Endothelial cell of umbilical vein (primary cell): ENCODE results near the gene SLC39A11. TPM values are rescaled to one million over a fixed set of nuclear protein-coding genes. Genes with fewer than 3 reads are reported as not detected.

Experiments used
- BruUV-seq: library from RNA; stranded (reverse); fragments of 400-500 nt; replicated peaks from 2 replicates; lab custom pipeline; 2021; lab: Mats Ljungman, UMichigan
- CTCF ChIA-PET: fragments of 300-600, 350-600 bp; sonication (Branson Sonifier 250); formaldehyde crosslinking; loops from one replicate; lab custom pipeline; 2021; ENCODE audit warnings: antibody characterized with exemption, inconsistent platforms; lab: Charles Lee
- POLR2A ChIA-PET: fragments of 300-600, 350-600 bp; sonication (Branson Sonifier 250); formaldehyde crosslinking; loops from one replicate; lab custom pipeline; 2021; ENCODE audit warnings: antibody characterized with exemption, inconsistent platforms; lab: Charles Lee
- DNase-seq: peaks from one replicate; pipeline ENCODE4 v3.0.0-alpha.2; 2011; ENCODE audit warnings: low read depth, low spot score
- FAIRE-seq: peaks from 2 replicates; lab custom pipeline; 2011; peaks lifted over from hg19 to GRCh38; lab: Jason Lieb, UNC
- H2AFZ ChIP-seq: 2 replicates; pipeline ENCODE4 v1.6.0; 2012; ENCODE audit warnings: low read depth, low read length, control low read depth, inconsistent platforms
- H3K27ac ChIP-seq: 2 replicates; pipeline ENCODE4 v1.5.1; 2011; ENCODE audit warnings: low read depth, mild to moderate bottlenecking, control low read depth, low read length, moderate library complexity; ENCODE audit not compliant: insufficient read depth
- H3K27me3 ChIP-seq, 2 experiments: 2 replicates each; pipeline versions ENCODE4 v1.6.0 to v1.6.1; 2011; ENCODE audit warnings: low read length in 2 of 2, mixed read lengths in 1 of 2; ENCODE audit not compliant: control insufficient read depth in 2 of 2, insufficient read depth in 2 of 2
- H3K36me3 ChIP-seq, 2 experiments: 2 replicates in 1 of 2; 3 replicates in 1 of 2; pipeline ENCODE4 v1.5.1; 2011; ENCODE audit warnings: low read length in 2 of 2, mild to moderate bottlenecking in 1 of 2, moderate library complexity in 1 of 2; ENCODE audit not compliant: control insufficient read depth in 2 of 2, insufficient read depth in 2 of 2; ENCODE audit errors: extremely low read depth in 1 of 2
- H3K4me1 ChIP-seq: 3 replicates; pipeline ENCODE4 v1.5.1; 2011; ENCODE audit warnings: mild to moderate bottlenecking, low read length; ENCODE audit not compliant: control insufficient read depth, insufficient read depth; ENCODE audit errors: extremely low read depth
- H3K4me2 ChIP-seq: 2 replicates; pipeline ENCODE4 v1.6.1; 2011; ENCODE audit warnings: low read length, control low read depth, mixed read lengths; ENCODE audit not compliant: insufficient read depth
- H3K4me3 ChIP-seq, 3 experiments: fragments of 200-600 bp in 1 of 3; sonication (generic), shearing (Covaris generic) in 1 of 3; replicated peaks in 1 of 3; 2 replicates each; pipeline ENCODE4 v1.5.1; 2011 to 2016; ENCODE audit warnings: control low read depth in 3 of 3, low read length in 3 of 3, mild to moderate bottlenecking in 2 of 3, inconsistent platforms in 1 of 3, low read depth in 1 of 3, moderate library complexity in 1 of 3; ENCODE audit not compliant: insufficient read depth in 1 of 3
- H3K79me2 ChIP-seq: 2 replicates; pipeline ENCODE4 v1.6.0; 2012; ENCODE audit warnings: low read length, inconsistent platforms; ENCODE audit not compliant: control insufficient read depth, insufficient read depth
- H3K9ac ChIP-seq: replicated peaks from 2 replicates; pipeline ENCODE3; 2011; ENCODE audit warnings: low read length, control low read depth; ENCODE audit not compliant: insufficient read depth; ENCODE audit errors: extremely low read depth
- H3K9me1 ChIP-seq: replicated peaks from 3 replicates; pipeline ENCODE4 v1.6.0; 2011; ENCODE audit warnings: mild to moderate bottlenecking, low read length; ENCODE audit not compliant: control insufficient read depth, insufficient read depth; ENCODE audit errors: extremely low read depth
- H3K9me3 ChIP-seq: replicated peaks from 2 replicates; pipeline ENCODE4 v1.5.1; 2012; ENCODE audit warnings: low read length, inconsistent platforms; ENCODE audit not compliant: control insufficient read depth, insufficient read depth
- H4K20me1 ChIP-seq: replicated peaks from 2 replicates; pipeline ENCODE3; 2011; ENCODE audit warnings: mild to moderate bottlenecking, low read length; ENCODE audit not compliant: control insufficient read depth, insufficient read depth; ENCODE audit errors: extremely low read depth
- CTCF ChIP-seq, 2 donors: IDR thresholded peaks; 1 replicate in 1 of 2; 2 replicates in 1 of 2; pipeline ENCODE4 v1.5.1; 2011; ENCODE audit warnings: low read length in 2 of 2, mild to moderate bottlenecking in 2 of 2, moderate library complexity in 2 of 2, control low read depth in 1 of 2, inconsistent platforms in 1 of 2, low read depth in 1 of 2; ENCODE audit not compliant: insufficient read depth in 1 of 2; ENCODE audit errors: extremely low read depth in 1 of 2
- EZH2 ChIP-seq: IDR thresholded peaks from 2 replicates; pipeline ENCODE4 v1.6.1; 2012; ENCODE audit warnings: borderline replicate concordance, low read depth, mild to moderate bottlenecking, moderate library complexity, low read length, inconsistent platforms; ENCODE audit not compliant: severe bottlenecking
- FOS ChIP-seq: IDR thresholded peaks from 2 replicates; pipeline ENCODE4 v1.6.1; 2011; ENCODE audit warnings: mild to moderate bottlenecking, low read length, moderate library complexity, borderline replicate concordance; ENCODE audit not compliant: insufficient read depth
- GATA2 ChIP-seq: IDR thresholded peaks from 2 replicates; pipeline ENCODE4 v1.7.0; 2011; ENCODE audit warnings: low read depth, mild to moderate bottlenecking, moderate library complexity, mixed read lengths, low read length; ENCODE audit not compliant: insufficient read length, insufficient read depth
- JUN ChIP-seq: IDR thresholded peaks from 2 replicates; pipeline ENCODE4 v1.6.1; 2011; ENCODE audit warnings: borderline replicate concordance, low read depth; ENCODE audit not compliant: insufficient read length, insufficient read depth
- MYC ChIP-seq: IDR thresholded peaks from one replicate; pipeline ENCODE4 v1.6.1; 2011; ENCODE audit warnings: mild to moderate bottlenecking, low read depth, low read length
- POLR2A ChIP-seq: IDR thresholded peaks from 2 replicates; pipeline ENCODE4 v1.6.1; 2012; ENCODE audit warnings: low read depth, mild to moderate bottlenecking, control low read depth, low read length
- POLR2AphosphoS5 ChIP-seq: IDR thresholded peaks from 2 replicates; pipeline ENCODE4 v1.6.1; 2012; ENCODE audit warnings: low read depth, mild to moderate bottlenecking, control low read depth, low read length, moderate library complexity; ENCODE audit not compliant: insufficient read depth
- dilution Hi-C: fragments of 300-500 bp; cut with MboI; formaldehyde crosslinking; loops from one replicate; pipeline ENCODE4 v1.15.0; 2019; ENCODE audit warnings: low sequenced_read_pairs; ENCODE audit not compliant: extremely low pct_ligation_motif_present
- intact Hi-C: fragments of 100-400 bp; cut with micrococcal nuclease; formaldehyde crosslinking; loops from one replicate; pipeline ENCODE4 v1.10.0; 2022
- polyA plus RNA-seq, 4 experiments: library from polyadenylated mRNA; depleted of rRNA in 3 of 4; stranded (reverse) in 3 of 4; unstranded in 1 of 4; fragments of >200 nt; gene quantifications; 2 replicates each; pipeline versions ENCODE4 v1.2.1 to v1.2.3, GENCODE V29; 2011 to 2012; ENCODE audit warnings: missing spikeins in 1 of 4
- total RNA-seq: library from RNA; stranded (reverse); gene quantifications from 2 replicates; pipeline ENCODE4 v1.2.3, GENCODE V29; 2021
- TF ChIP-seq, protein P1 (sequence below): IDR thresholded peaks from 2 replicates; pipeline ENCODE4 v1.6.1; 2011; ENCODE audit not compliant: insufficient read depth, insufficient read length

Gene SLC39A11
- total and polyA plus RNA-seq, 2 donors (not counting 3 experiments of a cell fraction or from before 2014, with no cell fraction given): 8.1 to 11.9 TPM

- dilution Hi-C loops (no loop called here), intact Hi-C loops (no loop called here)
- TF ChIP-seq EZH2 (no peak), CTCF (IDR thresholded peaks at IDR 0.05; ENCODE audit: extremely low read depth in 1 of 2, insufficient read depth in 1 of 2, low read depth in 1 of 2, low read length in 2 of 2) (no peak)
- Histone ChIP-seq H3K4me1 (no peaks in the 10 kb centered on the region), H3K9ac (no peak overlapping the region), H3K9me3 (no peaks in the 10 kb centered on the region), H3K27ac (no peak overlapping the region), H3K4me3 (no peak overlapping the region), H3K36me3 (no peaks in the 10 kb centered on the region), H3K27me3 (no peaks in the 10 kb centered on the region), H3K9me1 (no peaks in the 10 kb centered on the region), H3K4me2 (no peak overlapping the region), H3K79me2 (no peaks in the 10 kb centered on the region), H4K20me1 (no peaks in the 10 kb centered on the region), H2AFZ (no peak overlapping the region)
- FAIRE-seq: no peak
- ChIA-PET CTCF (no interaction called here), POLR2A (no interaction called here)
- no peak for DNase-seq
- BruUV-seq: no TSS peak
Measured at GRCh38 chr17:72877348-72877747, 215.1 kb downstream of the SLC39A11 start.

GRCh38 chr17:72876413-72876812 is 216.1 kb downstream of the SLC39A11 start:
- H3K9me1 ChIP-seq: no peaks in the 10 kb centered on the region
- TF ChIP-seq GATA2 (no peak), CTCF (IDR thresholded peaks at IDR 0.05; ENCODE audit: extremely low read depth in 1 of 2, insufficient read depth in 1 of 2, low read depth in 1 of 2, low read length in 2 of 2) (no peak), JUN (no peak), FOS (no peak), POLR2AphosphoS5 (no peak), EZH2 (no peak), POLR2A (no peak), MYC (no peak)
- TF ChIP-seq, protein P1, sequence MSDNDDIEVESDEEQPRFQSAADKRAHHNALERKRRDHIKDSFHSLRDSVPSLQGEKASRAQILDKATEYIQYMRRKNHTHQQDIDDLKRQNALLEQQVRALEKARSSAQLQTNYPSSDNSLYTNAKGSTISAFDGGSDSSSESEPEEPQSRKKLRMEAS: no peak
- no peak overlapping the region for H2AFZ ChIP-seq
- CTCF ChIA-PET: interaction anchor here (1.2 kb wide), 1 partner anchor 280 kb away, joined by 4 read pairs; no protein-coding TSS in a partner anchor
- no peaks in the 10 kb centered on the region for H3K79me2 ChIP-seq
- H4K20me1 ChIP-seq: no peaks in the 10 kb centered on the region
- no peak for DNase-seq
- dilution Hi-C loops: no loop called here
- no peak overlapping the region for H3K4me3 ChIP-seq
- H3K36me3 ChIP-seq: no peaks in the 10 kb centered on the region
- no peak for FAIRE-seq
- no peaks in the 10 kb centered on the region for H3K9me3 ChIP-seq
- no peak overlapping the region for H3K9ac ChIP-seq
- H3K4me1 ChIP-seq: no peaks in the 10 kb centered on the region
- BruUV-seq: no TSS peak
- H3K4me2 ChIP-seq: no peak overlapping the region
- intact Hi-C loops: no loop called here
- POLR2A ChIA-PET: no interaction called here
- no peaks in the 10 kb centered on the region for H3K27me3 ChIP-seq
- no peak overlapping the region for H3K27ac ChIP-seq
